SK-N-SH treated with all-trans-retinoic acid at 6 μM for 48 hours (cell line): ENCODE results near the gene RASA1.

Experiments used
- GLIS3 ChIP-seq: fragments of 250-450 bp; sonication (Bioruptor Pico); IDR thresholded peaks from 2 replicates; pipeline ENCODE4 v1.5.0; 2020; ENCODE audit warnings: mild to moderate bottlenecking, moderate library complexity
- TOX ChIP-seq: fragments of 250-450 bp; sonication (Bioruptor Pico); IDR thresholded peaks from 2 replicates; pipeline ENCODE4 v1.8.0; 2021; ENCODE audit warnings: mild to moderate bottlenecking, moderate library complexity, borderline replicate concordance
- ZFP30 ChIP-seq: fragments of 450-650 bp; formaldehyde crosslinking; IDR thresholded peaks from 2 replicates; pipeline ENCODE4 v1.5.0; 2022; ENCODE audit warnings: mild to moderate bottlenecking, moderate library complexity
- ZNF8 ChIP-seq: fragments of 450-650 bp; formaldehyde crosslinking; IDR thresholded peaks from 2 replicates; pipeline ENCODE4 v1.5.0; 2020; ENCODE audit warnings: mild to moderate bottlenecking, moderate library complexity
- TF ChIP-seq, protein P1 (sequence below): fragments of 250-450 bp; sonication (Bioruptor Pico); IDR thresholded peaks from 2 replicates; pipeline ENCODE4 v1.5.1; 2020; ENCODE audit warnings: low read depth, mild to moderate bottlenecking, moderate library complexity
- TF ChIP-seq, protein P2 (sequence below): fragments of 250-450 bp; sonication (Bioruptor Pico); IDR thresholded peaks from 2 replicates; pipeline ENCODE4 v1.8.0; 2020; ENCODE audit warnings: mild to moderate bottlenecking, moderate library complexity, borderline replicate concordance

DNA sequence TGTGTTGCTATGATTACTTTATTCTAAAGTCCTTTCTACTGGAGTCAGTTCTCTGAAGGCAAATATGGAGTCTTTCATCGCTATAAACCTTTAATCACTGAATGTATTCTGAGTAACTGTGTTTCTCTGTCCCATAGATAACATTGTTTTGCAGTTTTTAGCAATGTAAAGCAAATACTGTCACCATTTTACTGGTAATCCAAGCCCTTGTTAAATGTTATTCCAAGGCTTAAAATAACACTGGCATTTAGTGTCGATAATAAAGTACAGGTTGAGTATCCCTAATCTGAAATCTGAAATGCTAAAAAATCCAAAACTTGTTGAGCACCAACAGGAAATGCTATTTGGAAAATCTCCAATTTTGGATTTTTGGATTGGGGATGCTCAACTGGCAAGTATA, 120.4 kb downstream of the RASA1 start:
- TF ChIP-seq, protein P1, sequence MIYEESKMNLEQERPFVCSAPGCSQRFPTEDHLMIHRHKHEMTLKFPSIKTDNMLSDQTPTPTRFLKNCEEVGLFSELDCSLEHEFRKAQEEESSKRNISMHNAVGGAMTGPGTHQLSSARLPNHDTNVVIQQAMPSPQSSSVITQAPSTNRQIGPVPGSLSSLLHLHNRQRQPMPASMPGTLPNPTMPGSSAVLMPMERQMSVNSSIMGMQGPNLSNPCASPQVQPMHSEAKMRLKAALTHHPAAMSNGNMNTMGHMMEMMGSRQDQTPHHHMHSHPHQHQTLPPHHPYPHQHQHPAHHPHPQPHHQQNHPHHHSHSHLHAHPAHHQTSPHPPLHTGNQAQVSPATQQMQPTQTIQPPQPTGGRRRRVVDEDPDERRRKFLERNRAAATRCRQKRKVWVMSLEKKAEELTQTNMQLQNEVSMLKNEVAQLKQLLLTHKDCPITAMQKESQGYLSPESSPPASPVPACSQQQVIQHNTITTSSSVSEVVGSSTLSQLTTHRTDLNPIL: no peak
- TF ChIP-seq GLIS3 (no peak), ZNF8 (no peak), TOX (CRISPR knock-in tag) (no peak), ZFP30 (CRISPR knock-in tag) (no peak)
- TF ChIP-seq, protein P2, sequence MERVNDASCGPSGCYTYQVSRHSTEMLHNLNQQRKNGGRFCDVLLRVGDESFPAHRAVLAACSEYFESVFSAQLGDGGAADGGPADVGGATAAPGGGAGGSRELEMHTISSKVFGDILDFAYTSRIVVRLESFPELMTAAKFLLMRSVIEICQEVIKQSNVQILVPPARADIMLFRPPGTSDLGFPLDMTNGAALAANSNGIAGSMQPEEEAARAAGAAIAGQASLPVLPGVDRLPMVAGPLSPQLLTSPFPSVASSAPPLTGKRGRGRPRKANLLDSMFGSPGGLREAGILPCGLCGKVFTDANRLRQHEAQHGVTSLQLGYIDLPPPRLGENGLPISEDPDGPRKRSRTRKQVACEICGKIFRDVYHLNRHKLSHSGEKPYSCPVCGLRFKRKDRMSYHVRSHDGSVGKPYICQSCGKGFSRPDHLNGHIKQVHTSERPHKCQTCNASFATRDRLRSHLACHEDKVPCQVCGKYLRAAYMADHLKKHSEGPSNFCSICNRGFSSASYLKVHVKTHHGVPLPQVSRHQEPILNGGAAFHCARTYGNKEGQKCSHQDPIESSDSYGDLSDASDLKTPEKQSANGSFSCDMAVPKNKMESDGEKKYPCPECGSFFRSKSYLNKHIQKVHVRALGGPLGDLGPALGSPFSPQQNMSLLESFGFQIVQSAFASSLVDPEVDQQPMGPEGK (CRISPR knock-in tag): no peak
